Keratinocyte (primary cell): ENCODE measurements around the gene ETNPPL. TPM values are rescaled to one million over a fixed set of nuclear protein-coding genes. Genes with fewer than 3 reads are reported as not detected.

ENCODE experiments used
- DNase-seq: peaks from one replicate; pipeline ENCODE4 v3.0.0-alpha.2; 2011; ENCODE audit warnings: low read depth, missing footprints, low spot score
- FAIRE-seq: peaks from 2 replicates; lab custom pipeline; 2011; peaks lifted over from hg19 to GRCh38; lab: Jason Lieb, UNC
- H2AFZ ChIP-seq: 2 replicates; pipeline ENCODE4 v1.6.0; 2012; ENCODE audit warnings: low read length, control low read depth, inconsistent platforms; ENCODE audit not compliant: control insufficient read depth
- H3K27ac ChIP-seq: 2 replicates; pipeline ENCODE4 v1.5.1; 2011; ENCODE audit warnings: low read length; ENCODE audit not compliant: control insufficient read depth, insufficient read depth
- H3K27me3 ChIP-seq: 3 replicates; pipeline ENCODE4 v1.6.0; 2011; ENCODE audit warnings: low read length; ENCODE audit not compliant: control insufficient read depth, insufficient read depth; ENCODE audit errors: extremely low read depth
- H3K36me3 ChIP-seq, 2 experiments: 2 replicates in 1 of 2; 3 replicates in 1 of 2; pipeline ENCODE4 v1.5.1; 2011; ENCODE audit warnings: low read length in 2 of 2, mild to moderate bottlenecking in 1 of 2; ENCODE audit not compliant: control insufficient read depth in 2 of 2, insufficient read depth in 2 of 2; ENCODE audit errors: extremely low read depth in 1 of 2
- H3K4me1 ChIP-seq: 3 replicates; pipeline ENCODE4 v1.5.1; 2011; ENCODE audit warnings: low read length; ENCODE audit not compliant: control insufficient read depth, insufficient read depth; ENCODE audit errors: extremely low read depth
- H3K4me2 ChIP-seq: 3 replicates; pipeline ENCODE4 v1.6.0; 2011; ENCODE audit warnings: low read depth, low read length; ENCODE audit not compliant: control insufficient read depth, insufficient read depth; ENCODE audit errors: extremely low read depth
- H3K4me3 ChIP-seq, 3 experiments: fragments of 200-600 bp in 1 of 3; sonication (generic) in 1 of 3; 2 replicates in 2 of 3; 3 replicates in 1 of 3; pipeline ENCODE4 v1.5.1; 2011 to 2016; ENCODE audit warnings: low read length in 3 of 3, mild to moderate bottlenecking in 3 of 3, control low read depth in 2 of 3, inconsistent platforms in 1 of 3, low read depth in 1 of 3, mixed read lengths in 1 of 3, mixed run types in 1 of 3, moderate library complexity in 1 of 3; ENCODE audit not compliant: control insufficient read depth in 2 of 3, insufficient read depth in 2 of 3; ENCODE audit errors: extremely low read depth in 1 of 3
- H3K79me2 ChIP-seq: 2 replicates; pipeline ENCODE4 v1.6.0; 2012; ENCODE audit warnings: low read length; ENCODE audit not compliant: control insufficient read depth, insufficient read depth
- H3K9ac ChIP-seq: 3 replicates; pipeline ENCODE4 v1.6.0; 2011; ENCODE audit warnings: low read length; ENCODE audit not compliant: control insufficient read depth, insufficient read depth; ENCODE audit errors: extremely low read depth
- H3K9me1 ChIP-seq: 3 replicates; pipeline ENCODE4 v1.6.0; 2011; ENCODE audit warnings: low read length; ENCODE audit not compliant: control insufficient read depth, insufficient read depth; ENCODE audit errors: extremely low read depth
- H3K9me3 ChIP-seq: 2 replicates; pipeline ENCODE4 v1.5.1; 2012; ENCODE audit warnings: low read depth, low read length; ENCODE audit not compliant: control insufficient read depth
- H4K20me1 ChIP-seq: 3 replicates; pipeline ENCODE4 v1.6.0; 2011; ENCODE audit warnings: low read length; ENCODE audit not compliant: control insufficient read depth, insufficient read depth; ENCODE audit errors: extremely low read depth
- CTCF ChIP-seq, 3 experiments: IDR thresholded peaks in 1 of 3; conservative IDR thresholded peaks in 1 of 3; optimal IDR thresholded peaks in 1 of 3; 2 replicates in 2 of 3; 3 replicates in 1 of 3; pipeline versions ENCODE3 to v1.5.1; 2011; ENCODE audit warnings: low read length in 3 of 3, mild to moderate bottlenecking in 3 of 3, moderate library complexity in 2 of 3, control low read depth in 1 of 3, inconsistent platforms in 1 of 3; ENCODE audit not compliant: insufficient read depth in 2 of 3; ENCODE audit errors: extremely low read depth in 1 of 3
- EZH2 ChIP-seq: IDR thresholded peaks from one replicate; pipeline ENCODE4 v1.6.1; 2012; ENCODE audit warnings: inconsistent platforms, mild to moderate bottlenecking, low read length, moderate library complexity
- dilution Hi-C: fragments of 300-500 bp; cut with MboI; formaldehyde crosslinking; loops from one replicate; pipeline ENCODE4 v1.7.0; 2020; ENCODE audit warnings: low sequenced_read_pairs; ENCODE audit not compliant: extremely low pct_ligation_motif_present
- polyA plus RNA-seq, 5 experiments: library from polyadenylated mRNA; depleted of rRNA in 3 of 5; stranded (reverse) in 3 of 5; stranded (forward) in 1 of 5; unstranded in 1 of 5; fragments of >200 nt; gene quantifications; 1 replicate in 1 of 5; 2 replicates in 3 of 5; 3 replicates in 1 of 5; pipeline versions ENCODE4 v1.2.1 to v1.2.3, GENCODE V29; 2011 to 2012; ENCODE audit warnings: missing spikeins in 2 of 5, low read depth in 1 of 5, low replicate concordance in 1 of 5

ETNPPL gene
- polyA plus RNA-seq, 1 donor (not counting 4 experiments of a cell fraction or from before 2014, with no cell fraction given): not detected

- Histone ChIP-seq H2AFZ (no peak overlapping the region), H3K9ac (no peak overlapping the region), H3K4me1 (peaks cover 8% of the 10 kb centered on the region), H3K27me3 (peaks cover 27% of the 10 kb centered on the region), H3K9me1 (no peaks in the 10 kb centered on the region), H3K36me3 (no peaks in the 10 kb centered on the region), H3K4me2 (no peak overlapping the region), H3K79me2 (no peaks in the 10 kb centered on the region), H3K4me3 (no peak overlapping the region), H4K20me1 (no peaks in the 10 kb centered on the region), H3K9me3 (no peaks in the 10 kb centered on the region), H3K27ac (no peak overlapping the region)
- no peak for TF ChIP-seq CTCF (optimal IDR thresholded peaks at IDR 0.05 in 1 of 3, IDR thresholded peaks at IDR 0.05 in 1 of 3, conservative IDR thresholded peaks at IDR 0.05 in 1 of 3; ENCODE audit: extremely low read depth in 1 of 3, insufficient read depth in 2 of 3, low read length in 3 of 3)
- TF ChIP-seq EZH2: no peak
- DNase-seq (no peak), FAIRE-seq (no peak)
- dilution Hi-C loops: no loop called here
Measured at GRCh38 chr4:108758498-108758897, 4.4 kb downstream of the ETNPPL start.

- DNase-seq: no peak
- dilution Hi-C loops: no loop called here
- Histone ChIP-seq H3K9me1 (no peaks in the 10 kb centered on the region), H3K4me1 (no peaks in the 10 kb centered on the region), H3K27me3 (no peaks in the 10 kb centered on the region), H3K79me2 (no peaks in the 10 kb centered on the region), H3K4me2 (no peak overlapping the region), H3K9ac (no peak overlapping the region), H4K20me1 (no peaks in the 10 kb centered on the region), H3K27ac (no peak overlapping the region), H3K4me3 (no peak overlapping the region), H2AFZ (no peak overlapping the region), H3K9me3 (no peaks in the 10 kb centered on the region), H3K36me3 (no peaks in the 10 kb centered on the region)
- FAIRE-seq: no peak
- TF ChIP-seq EZH2 (no peak), CTCF (optimal IDR thresholded peaks at IDR 0.05 in 1 of 3, IDR thresholded peaks at IDR 0.05 in 1 of 3, conservative IDR thresholded peaks at IDR 0.05 in 1 of 3; ENCODE audit: extremely low read depth in 1 of 3, insufficient read depth in 2 of 3, low read length in 3 of 3) (no peak)
Measured at GRCh38 chr4:108754327-108754726, 8.5 kb downstream of the ETNPPL start.
